GM18502 (cell line): ENCODE measurements around the gene SGTA.

ENCODE experiments used
- ATAC-seq: cut with Tn5 transposase; IDR thresholded peaks from one replicate; pipeline ENCODE4 v1.9.1; 2021; ENCODE audit warnings: mild to moderate bottlenecking; ENCODE audit not compliant: unreplicated experiment, poor library complexity

Gene SGTA

DNA sequence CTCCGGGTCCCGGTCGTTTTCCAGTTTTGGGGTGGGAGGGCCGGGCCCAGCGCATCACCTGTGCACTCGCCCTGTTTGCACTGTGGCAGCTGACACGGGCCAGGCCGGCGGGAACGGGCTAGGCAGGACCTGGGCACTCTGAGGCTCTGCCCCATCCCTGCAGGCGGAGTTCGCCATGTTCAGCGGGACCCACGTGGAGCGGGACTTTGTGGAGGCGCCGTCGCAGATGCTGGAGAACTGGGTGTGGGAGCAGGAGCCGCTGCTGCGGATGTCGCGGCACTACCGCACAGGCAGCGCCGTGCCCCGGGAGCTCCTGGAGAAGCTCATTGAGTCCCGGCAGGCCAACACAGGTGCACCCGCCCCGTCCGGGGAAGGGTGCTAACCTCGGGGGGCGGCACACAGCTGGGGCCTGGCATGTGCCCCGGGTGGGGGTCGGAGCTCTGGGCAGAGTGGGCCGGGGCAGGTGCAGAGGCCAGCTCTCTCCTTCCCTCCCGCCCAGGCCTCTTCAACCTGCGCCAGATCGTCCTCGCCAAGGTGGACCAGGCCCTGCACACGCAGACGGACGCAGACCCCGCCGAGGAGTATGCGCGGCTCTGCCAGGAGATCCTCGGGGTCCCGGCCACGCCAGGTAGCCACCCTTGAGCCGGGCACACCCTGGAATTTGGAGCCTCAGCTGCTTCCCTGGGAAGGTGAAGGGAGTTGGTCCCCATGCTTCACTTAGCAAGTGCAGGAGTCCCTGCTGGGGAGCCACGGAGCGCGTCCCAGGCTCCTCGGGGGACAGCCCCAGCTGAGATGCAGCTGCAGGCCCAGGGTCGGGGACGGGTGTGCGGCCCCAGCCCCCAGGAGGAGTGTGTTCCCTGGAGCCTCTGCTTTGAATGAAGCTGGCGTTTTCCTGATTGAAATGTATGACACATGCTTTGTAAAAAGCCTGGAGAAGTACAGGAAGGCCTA is 27.3 kb upstream of the SGTA start:
- ATAC-seq = no peak

DNA sequence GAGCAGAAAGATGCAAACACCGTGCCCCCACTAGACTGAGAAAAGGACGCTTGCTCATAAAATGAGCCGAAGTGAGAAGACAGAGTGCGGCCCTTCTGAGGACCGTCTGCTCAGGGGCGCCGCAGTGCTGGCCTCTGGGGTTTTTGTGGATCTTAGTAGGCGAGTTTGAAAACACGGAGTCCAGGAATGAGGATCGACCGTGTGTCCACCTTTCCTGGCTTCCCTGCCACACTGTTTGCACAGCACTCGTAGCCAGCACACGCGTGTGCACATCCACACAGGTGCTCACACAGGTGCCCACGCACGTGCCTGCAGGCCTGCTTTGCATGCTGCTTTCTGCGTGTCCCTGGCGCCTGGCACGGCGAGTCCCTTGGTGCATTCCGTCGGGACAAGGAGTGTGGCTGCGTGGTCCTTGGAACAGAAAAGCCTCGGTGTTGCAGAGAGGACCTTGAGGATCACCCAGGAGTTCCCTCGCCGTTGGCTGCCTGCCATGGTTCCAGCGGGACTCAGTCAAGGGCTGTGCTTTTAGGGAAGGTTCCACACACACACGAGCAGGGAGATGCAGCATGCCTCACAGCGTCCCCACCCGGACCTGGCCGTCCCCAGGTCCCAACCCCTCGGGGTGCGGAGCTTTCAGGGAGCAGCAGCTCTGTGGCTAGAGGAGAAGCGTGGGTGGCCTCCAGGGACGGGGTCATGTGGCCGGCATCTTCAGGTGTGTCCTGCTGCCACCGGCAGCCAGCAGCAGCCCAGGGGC is 26.5 kb upstream of the SGTA start:
- no peak for ATAC-seq

DNA sequence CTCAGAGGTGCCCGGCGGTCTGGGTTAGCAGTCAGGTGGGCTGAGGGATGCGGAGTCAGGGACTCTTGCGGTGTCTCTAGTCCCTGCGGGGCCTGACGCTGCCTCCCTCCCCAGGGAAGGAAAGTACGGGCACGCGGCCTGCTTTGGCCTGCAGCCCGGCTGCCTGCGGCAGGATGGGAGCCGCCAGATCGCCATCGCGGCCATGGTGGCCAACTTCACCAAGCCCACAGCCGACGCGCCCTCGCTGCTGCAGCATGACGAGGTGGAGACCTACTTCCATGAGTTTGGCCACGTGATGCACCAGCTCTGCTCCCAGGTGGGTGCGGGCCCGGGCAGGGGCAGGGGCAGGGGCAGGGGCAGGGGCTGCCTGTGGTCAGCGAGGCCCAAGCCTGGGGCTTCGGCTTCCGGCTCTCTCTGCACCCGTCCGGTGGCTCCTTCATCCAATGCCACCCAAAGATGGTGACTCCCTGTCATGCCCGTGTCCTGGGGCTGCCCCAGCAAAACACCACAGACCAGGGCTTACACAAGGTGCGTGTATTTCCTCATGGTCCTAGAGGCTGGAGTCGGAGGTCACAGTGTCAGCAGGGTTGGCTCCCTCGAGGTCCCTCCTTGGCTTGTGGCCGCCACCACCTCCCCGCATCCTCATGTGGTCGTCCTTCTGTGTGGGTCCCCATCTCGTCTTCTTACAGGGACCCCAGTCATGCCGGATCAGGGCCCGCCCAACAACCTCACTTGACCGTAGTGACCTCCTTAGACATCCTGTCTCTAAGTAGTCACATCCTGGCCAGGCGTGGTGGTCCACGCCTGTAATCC is 25.3 kb upstream of the SGTA start:
- no peak for ATAC-seq

DNA sequence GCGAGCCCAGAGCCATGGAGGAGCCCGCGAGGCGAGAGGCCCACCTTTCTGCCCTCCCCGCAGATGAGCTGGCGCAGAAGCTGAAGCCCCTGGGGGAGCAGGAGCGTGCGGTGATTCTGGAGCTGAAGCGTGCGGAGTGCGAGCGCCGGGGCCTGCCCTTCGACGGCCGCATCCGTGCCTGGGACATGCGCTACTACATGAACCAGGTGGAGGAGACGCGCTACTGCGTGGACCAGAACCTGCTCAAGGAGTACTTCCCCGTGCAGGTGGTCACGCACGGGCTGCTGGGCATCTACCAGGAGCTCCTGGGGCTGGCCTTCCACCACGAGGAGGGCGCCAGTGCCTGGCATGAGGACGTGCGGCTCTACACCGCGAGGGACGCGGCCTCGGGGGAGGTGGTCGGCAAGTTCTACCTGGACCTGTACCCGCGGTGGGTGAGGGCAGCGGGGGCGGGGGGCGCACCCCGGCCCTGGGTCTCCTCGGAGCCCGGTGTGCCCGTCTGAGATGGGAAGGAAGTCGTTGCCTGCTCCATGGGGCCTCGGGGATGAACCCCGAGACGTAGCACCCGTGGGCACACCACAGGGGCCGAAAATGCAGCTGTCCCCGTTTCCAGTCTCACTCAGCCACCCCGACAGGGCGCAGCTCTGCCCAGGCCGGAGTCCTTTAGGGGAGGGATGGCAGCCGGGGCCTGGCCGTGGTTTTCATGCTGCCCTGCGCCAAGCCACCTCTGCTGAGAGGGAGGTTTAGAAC is 24.5 kb upstream of the SGTA start:
- ATAC-seq = no peak

DNA sequence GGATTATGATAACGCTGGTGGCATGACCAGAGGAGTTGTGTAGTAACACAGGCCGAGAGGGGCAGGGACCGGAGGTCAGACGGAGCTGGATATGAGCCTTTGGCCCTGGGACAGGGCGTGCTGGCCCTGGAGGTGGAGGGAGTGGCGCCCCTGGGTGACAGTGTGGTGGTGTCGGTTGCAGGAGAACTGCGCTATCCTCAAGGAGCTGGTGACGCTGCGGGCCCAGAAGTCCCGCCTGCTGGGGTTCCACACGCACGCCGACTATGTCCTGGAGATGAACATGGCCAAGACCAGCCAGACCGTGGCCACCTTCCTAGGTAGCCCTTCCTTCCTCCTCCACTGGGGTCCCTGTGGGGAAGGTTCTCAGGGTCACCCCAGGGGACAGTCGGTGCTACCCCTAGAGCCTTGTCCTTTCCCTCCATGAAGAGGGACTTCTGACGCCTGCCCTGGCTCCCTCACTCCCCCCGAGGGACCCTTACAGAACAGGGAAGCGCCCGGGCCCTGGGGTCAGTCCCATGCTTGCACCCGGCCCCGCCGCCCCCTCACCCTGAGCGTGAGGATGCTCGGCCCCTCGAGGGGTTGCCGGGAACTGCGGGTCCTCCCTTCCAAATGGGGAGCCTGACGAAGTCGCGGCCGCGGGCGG is 23.8 kb upstream of the SGTA start:
- no peak for ATAC-seq

DNA sequence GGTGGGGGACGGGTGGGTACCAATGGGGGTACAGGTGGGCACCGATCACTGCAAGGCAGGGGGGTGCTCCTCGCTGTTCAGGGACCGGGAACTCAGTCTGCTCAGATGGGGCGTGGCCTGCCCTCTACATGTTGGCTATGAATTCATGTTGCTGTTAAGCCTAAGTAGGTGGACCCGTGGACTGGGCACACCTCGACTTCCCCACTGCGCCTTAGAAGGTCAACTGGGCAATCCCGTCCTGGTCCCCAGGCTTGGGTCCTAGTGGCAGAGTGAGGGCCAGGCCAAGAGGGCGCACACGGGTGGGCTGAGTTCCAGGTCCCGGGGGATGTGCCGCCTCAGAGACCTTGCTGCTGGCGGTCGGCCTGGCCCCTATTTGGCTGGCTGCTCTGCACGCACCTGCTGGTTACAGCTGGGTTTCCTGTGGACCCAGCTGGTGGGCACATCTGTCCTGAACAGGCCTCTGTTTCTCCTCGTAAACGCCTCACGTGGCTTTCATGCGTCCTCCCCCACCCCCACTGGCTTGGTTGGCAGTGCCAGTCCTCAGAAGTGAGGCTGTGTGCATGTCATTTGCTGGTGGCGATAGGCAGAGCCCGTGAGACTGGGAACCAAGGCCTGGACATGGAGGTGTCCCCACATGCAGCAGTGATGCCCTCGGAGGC is 23.0 kb upstream of the SGTA start:
- no peak for ATAC-seq

DNA sequence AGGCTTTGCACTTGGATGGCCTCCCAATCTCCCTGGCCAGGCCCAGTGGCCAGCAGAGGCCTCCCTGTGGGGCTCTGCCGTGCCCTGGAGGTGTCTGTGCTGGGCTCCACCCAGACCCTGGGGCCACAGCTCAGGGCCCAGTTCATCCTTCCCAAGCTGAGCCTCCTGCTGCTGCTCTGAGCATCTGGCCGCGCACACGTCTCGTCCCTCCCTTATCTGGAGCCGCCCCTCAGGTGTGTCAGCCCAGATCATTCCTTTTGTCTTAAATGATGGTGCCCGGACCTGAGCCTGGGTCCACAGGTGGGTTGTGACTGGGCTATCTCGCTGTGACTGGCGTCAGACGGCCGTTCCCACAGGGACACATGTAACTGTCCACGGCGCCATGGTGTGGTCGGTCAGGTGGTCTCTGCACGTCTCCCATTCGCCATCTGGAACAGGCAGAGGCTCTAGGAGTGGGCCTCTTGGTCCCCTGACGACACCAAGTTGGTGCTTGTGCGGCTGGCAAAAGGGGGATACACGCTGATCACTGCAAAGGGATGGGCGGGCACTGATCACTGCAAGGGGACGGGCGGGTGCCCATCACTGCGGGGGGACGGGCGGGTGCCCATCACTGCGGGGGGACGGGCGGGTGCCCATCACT is 22.3 kb upstream of the SGTA start:
- no peak for ATAC-seq

DNA sequence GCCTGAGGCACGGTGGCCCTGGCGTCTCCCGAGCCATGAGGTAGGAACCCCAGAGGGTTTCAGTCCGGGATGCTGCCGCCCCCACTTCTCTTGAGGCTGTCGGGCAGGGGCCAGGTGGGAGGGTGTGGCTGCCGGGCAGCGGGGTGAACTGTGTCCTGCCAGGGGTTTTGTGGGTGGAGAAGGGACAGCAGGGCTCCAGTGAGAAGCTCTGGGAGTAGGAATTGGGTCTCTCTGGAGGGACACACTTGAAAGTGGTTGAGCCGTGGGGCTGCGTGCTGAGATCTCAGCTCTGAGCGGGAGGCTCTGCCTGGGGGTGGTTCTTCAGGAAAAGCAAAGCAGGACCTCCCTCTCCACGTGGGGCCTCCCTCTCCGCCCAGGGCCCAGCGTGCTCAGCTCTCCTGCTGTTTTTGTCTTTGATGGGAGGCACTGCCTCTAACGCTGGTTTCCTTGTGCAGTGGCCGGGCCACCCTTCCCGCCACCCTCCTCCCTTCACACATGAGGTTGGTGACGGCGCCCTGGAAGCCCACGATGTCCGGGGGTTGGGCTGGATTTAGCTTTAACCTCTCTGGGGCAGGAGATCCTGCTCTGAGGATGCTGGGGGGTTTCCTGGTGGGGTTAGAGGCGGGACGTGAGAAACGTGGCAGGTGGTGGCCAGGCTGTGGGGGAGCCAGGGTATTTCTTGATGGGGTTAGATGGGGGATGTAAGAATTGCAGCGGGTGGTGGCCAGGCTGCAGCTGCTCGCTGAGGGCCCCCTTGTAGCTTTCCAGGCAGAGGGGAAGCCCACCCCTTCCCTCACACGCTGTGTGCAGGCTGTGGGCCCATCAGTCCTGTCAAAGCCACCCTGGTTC is 21.3 kb upstream of the SGTA start:
- ATAC-seq = no peak

DNA sequence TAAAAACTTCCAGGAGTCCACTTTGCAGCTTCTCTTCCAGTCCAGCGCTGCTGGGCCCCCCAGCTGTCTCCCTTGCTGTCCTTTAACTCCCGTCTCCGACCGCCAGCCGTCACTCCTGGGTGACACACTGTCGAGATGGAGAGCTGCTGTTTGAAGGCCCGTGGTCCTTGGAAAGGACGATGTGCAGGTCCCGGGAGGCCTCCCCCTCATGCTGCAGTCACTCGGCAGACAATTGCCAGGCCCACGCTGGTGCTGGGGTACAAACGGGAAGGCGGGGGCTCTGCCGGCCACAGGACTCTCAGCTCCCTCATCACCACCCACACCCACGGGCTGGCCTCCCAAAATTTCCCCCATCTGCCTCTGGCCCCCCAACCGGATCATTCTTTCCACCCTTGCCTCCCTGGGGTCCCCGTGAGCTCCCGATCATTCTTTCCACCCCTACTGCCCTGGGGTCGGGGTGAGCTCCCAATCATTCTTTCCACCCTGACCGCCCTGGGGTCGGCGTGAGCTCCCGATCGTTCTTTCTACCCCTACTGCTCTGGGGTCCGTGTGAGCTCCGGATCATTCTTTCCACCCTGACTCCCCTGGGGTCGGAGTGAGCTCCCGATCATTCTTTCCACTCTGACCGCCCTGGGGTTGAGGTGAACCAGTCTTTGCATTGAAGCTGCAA is 20.5 kb upstream of the SGTA start:
- no peak for ATAC-seq

DNA sequence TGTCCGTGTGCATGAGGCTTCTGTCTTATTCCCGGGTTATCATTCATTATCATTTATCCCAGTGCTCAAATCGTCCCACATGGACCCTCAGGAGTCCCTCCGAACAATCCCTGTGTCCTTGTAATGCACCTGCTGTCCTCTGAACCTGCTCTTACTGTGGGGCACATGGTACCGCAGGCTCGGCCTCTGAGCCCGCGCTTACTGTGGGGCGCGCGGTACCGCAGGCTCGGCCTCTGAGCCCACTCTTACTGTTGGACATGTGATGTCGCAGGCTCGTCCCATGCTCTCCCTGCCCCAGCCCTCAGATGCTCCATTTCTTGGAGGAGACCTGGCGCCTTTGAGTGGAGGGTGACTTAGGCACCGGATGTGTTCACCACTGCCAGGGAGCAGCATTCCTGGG is 19.8 kb upstream of the SGTA start:
- ATAC-seq = no peak

DNA sequence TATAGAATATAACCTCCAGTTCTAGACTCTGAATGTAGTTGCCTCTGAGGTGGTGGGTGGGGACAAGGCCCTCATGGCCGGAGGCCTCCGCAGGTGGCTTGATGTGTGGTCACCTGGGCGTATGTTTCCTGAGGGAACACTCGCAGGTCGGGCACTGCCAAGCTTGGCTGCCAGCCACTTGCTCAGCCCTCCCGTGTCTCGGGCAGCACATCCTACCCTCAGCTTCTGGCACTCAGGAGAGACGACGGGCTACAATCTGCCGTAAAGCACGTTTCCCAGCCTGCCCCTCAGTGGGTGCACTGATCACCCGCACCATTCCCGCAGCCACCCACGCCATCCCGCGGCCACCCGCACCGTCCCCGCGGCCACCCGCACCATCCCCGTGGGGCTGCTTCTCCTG is 17.4 kb upstream of the SGTA start:
- no peak for ATAC-seq

DNA sequence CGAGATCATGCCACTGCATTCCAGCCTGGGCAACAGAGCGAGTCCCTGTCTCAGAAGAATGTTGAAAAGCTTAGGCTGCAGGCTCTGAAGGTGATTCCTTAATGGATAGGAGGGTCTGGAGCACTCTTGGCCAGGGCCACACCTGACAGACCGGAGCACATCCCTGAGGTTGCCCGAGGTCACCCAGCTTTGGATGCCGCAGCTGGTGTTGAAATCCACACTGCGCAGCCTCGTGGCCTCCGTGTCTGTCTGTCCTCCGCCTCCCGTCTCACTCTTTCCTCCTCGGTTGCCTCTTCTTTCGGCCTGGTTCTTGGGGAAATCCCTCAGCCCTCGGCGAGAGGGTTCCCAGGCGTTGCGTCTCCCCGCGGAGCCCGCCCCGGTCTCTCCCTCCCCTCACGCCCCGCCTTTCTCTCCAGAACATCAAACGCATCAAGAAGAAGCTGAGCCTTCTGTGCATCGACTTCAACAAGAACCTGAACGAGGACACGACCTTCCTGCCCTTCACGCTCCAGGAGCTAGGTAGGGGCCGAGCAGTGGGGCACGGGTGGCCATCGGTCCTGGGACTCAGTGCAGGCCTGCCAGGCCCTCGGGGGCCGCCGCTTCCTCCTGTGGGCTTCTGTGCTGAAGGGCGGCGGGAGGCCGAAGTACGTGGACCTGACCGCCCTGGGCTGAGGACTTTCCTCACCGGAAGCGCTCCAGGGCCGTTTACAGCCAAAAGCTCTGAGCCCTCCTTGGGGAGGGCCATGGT is 16.4 kb upstream of the SGTA start:
- ATAC-seq = no peak

DNA sequence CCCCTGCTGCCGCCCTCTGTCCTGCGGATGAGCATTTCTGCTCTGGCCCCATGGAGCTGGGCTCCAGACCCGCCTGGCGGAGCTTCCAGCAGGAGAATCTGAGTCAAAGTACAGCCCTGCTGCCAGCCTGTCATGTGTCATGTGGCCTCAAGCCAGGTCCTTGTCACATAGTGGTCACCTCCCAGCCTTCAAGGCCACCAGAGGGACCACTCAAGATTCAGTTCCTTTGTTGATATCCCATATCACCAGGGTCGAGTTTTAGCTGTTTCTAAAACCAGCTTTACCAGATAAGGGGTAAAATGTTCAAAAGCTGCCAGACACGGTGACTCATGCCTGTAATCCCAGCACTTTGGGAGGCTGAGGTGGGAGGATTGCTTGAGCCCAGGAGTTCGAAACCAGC is 15.7 kb upstream of the SGTA start:
- ATAC-seq = no peak

DNA sequence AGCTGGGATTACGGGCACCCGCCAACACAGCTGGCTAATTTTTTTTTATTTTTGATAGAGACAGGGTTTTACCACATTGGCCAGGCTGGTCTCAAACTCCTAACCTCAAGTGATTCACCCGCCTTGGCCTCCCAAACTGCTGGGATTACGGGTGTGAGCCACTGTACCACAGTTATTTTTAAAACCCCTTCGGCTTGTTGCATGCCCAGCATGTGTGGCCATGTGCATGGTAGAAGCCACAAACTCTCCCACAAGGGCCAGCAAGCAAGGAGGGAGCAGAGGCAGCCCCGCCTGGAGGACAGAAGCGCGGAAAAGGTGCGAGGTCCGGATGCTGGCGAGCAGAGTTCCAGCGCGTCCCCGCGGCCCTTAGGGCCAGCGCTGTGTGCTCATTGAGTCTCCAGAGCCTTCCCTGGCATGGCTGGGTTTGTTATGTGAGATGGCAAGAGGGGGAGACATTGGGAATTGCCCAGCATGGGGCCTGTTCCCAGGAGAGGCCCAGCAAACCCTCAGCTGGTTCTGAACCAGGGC is 15.1 kb upstream of the SGTA start:
- ATAC-seq = no peak

DNA sequence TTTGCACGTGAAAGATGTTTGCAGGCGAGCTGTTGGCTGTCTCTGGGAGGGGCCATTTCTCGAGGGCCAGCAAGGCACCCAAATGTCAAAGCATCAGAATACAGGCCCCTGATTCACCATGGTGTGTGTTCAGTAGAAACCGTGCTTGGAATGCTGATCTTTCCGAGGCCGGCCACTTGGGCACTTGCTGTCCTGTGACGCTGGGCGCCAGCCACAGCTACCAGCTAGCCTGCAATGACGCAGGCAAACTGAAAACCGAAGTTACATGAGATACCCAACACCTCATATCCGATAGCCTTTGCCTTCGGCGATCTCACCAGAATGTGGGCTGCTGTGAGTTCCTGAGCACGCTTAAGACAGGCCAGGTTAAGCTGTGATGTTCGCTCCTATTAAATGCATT is 14.2 kb upstream of the SGTA start:
- ATAC-seq = no peak

DNA sequence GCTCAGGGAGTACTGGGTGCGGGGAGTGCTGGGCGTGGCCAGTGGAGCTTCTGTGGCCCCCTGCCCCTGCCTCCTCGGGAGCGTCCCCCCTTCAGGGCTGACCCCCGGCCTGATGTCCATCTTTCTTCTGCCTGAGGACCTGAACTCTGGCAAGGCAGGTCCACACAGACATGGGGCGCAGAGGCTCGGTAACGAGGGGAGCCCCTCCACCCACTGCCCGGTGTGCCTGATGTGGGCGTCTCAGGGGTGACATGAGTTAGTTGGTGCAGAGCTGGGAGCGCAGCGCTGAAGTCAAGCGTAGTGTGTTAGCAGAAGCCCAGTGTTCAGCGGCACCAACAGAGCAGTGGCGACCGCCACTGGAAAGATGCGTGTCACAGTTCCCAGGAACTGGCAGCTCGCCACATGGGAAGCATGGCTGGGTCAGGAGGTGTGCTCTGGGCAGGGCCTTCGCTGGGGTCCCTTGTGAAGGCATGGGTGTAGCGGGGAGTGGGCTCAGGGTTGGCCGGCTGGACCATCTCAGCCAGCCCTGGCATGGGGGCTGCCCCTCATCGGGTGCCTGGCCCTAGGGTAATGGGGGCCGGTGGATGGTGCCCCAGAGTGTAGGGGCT is 13.7 kb upstream of the SGTA start:
- no peak for ATAC-seq
